ENCODE results near the gene CEP85L. TPM values are rescaled to one million over a fixed set of nuclear protein-coding genes. Genes with fewer than 3 reads are reported as not detected.

The CEP85L gene
- polyA plus RNA-seq, 1 donor, result 4.3 TPM

DNA sequence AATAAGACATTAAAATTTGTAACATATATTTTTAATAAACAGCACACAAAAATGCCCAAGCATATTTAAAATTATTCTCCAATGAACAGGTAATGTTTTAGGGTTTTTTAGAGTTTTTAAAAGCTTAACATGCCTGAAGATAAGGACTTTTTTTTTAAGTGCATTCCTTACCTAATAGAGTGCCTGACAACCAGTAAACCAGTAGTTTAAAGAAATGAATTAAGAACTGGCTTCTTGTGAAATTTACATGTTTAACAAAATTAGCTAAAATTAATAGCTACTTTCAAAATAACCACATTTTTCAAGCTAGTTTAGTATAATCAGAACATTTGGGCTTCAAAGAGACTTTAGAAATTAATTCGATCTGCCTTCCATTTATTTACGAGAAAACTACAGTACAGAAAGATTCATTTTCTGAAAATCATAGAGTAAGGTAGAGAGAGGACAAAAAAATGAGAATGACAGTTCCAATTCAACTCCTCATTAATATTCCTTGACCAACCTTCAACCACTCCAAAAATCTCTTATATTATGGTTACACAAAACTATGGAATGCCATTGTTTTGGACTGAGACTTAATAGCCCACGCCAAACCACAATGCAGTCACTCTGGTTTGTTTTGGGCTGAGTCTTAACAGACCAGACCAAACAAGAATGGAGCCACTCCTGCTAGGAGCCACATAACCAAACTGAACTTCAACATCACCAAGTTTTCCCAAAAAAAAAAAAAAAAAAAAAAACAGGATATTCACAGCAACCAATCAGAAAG lies 109.0 kb downstream of the CEP85L start:
- Histone ChIP-seq H3K9me3 (ENCODE audit: control insufficient read depth, low read depth, low read length) (no peaks in the 10 kb centered on the region), H3K27ac (ENCODE audit: low read length) (no peak overlapping the region), H3K27me3 (ENCODE audit: control insufficient read depth, insufficient read depth, low read length) (no peaks in the 10 kb centered on the region), H3K36me3 (ENCODE audit: control insufficient read depth, insufficient read depth, low read length) (no peaks in the 10 kb centered on the region), H3K4me1 (ENCODE audit: control insufficient read depth, insufficient read depth, low read length) (no peaks in the 10 kb centered on the region), H3K4me3 (ENCODE audit: low read length) (no peak overlapping the region)
- WGBS (ENCODE audit: insufficient coverage, low lambda C conversion rate), result no CpG with 5 or more reads among the region's 3 CpGs
- DNase-seq, result no peak

DNA sequence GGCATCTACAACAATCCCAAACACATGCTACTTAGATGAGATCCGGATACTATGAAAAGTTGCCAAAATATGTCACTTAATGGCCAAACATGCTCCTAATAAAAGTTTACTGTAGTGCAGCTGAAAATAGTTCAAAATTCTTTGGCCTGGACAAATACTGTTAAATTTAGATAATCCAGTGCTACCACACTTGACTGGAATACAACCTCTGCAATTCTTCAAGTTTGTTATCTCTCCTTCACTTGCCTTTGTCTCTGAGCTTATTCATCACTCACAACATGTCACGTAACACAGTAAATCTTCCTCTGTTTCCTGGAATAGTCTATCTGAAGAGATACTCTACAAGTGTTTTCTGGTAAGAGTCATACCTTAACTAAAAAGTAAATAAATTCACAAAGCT lies 113.8 kb downstream of the CEP85L start:
- Histone ChIP-seq H3K4me1 (ENCODE audit: control insufficient read depth, insufficient read depth, low read length) (no peaks in the 10 kb centered on the region), H3K27ac (ENCODE audit: low read length) (no peak overlapping the region), H3K9me3 (ENCODE audit: control insufficient read depth, low read depth, low read length) (no peaks in the 10 kb centered on the region), H3K4me3 (ENCODE audit: low read length) (no peak overlapping the region), H3K36me3 (ENCODE audit: control insufficient read depth, insufficient read depth, low read length) (no peaks in the 10 kb centered on the region), H3K27me3 (ENCODE audit: control insufficient read depth, insufficient read depth, low read length) (no peaks in the 10 kb centered on the region)
- DNase-seq, result no peak
- WGBS (ENCODE audit: insufficient coverage, low lambda C conversion rate), result 40% methylated on average over 1 of the region's 2 CpGs

DNA sequence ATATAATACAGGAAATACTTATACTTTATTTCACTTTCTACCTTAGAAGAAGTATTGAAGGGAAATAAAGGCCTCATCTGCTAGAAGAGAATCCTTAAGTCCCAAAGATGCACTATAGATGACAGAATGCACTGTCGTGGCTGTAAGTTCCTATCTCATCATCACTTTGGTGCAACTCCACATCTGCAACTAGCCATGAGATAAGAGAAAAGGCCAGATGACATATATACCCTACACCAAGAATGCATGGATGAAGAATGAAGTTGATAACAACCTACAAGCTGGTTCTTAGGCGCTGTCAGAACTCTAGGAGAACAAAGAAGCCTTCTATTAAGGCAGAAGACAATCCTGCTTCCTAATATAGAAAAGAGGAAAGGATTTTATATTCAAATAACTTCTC lies 114.9 kb downstream of the CEP85L start:
- WGBS (ENCODE audit: insufficient coverage, low lambda C conversion rate), result 90% methylated on average over 1 of the region's 2 CpGs
- no peaks in the 10 kb centered on the region for H3K27me3 ChIP-seq (ENCODE audit: control insufficient read depth, insufficient read depth, low read length)
- no peaks in the 10 kb centered on the region for H3K4me1 ChIP-seq (ENCODE audit: control insufficient read depth, insufficient read depth, low read length)
- H3K9me3 ChIP-seq (ENCODE audit: control insufficient read depth, low read depth, low read length), result no peaks in the 10 kb centered on the region
- no peak overlapping the region for H3K27ac ChIP-seq (ENCODE audit: low read length)
- H3K36me3 ChIP-seq (ENCODE audit: control insufficient read depth, insufficient read depth, low read length), result no peaks in the 10 kb centered on the region
- DNase-seq, result no peak
- H3K4me3 ChIP-seq (ENCODE audit: low read length), result no peak overlapping the region

DNA sequence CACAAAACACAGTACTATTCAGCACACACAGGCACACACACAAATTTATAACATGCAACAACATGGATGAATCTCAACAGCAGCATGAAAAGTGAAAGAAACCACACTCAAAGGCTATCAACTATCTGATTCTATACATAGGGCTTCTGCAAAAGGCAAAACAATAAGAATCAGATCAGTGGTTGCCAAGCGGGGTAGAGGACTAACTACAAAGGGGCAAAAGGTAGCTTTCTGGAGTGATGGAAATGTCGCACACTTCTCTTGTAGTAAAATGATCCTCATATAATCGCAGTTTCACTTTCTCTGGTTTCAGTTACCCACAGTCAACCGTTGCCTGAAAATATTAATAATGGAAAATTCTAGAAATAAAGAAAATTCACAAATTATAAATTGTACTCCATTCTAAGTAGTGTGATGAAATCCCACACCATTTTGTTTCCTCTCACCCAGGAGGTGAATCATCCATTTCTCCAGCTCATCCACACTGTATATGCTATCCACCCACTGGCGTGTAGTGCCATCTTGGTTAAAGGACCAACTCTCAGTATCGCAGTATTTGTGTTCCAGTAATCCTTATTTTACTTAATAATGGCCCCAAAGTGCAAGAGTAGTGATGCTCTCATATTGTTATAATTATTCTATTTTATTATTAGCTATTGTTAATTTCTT lies 116.1 kb downstream of the CEP85L start:
- Histone ChIP-seq H3K27ac (ENCODE audit: low read length) (no peak overlapping the region), H3K4me1 (ENCODE audit: control insufficient read depth, insufficient read depth, low read length) (no peaks in the 10 kb centered on the region)
- WGBS (ENCODE audit: insufficient coverage, low lambda C conversion rate), result 100% methylated on average over 5 of the region's 6 CpGs

DNA sequence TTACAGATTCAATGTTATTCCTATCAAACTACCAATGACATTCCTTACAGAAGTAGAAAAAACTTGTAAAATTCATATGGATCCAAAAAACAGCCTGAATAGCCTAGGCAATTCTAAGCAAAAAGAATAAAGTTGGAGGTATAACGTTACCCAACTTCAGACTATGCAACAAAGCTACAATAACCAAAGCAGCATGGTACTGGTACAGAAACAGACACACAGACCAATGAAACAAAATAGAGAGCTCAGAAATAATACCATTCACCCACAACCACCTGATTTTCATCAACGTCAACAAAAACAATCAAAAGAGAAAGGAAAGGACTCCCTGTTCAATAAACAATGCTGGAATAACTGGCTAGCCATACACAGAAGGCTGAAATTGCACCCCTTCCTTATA lies 120.4 kb downstream of the CEP85L start:
- Histone ChIP-seq H3K27me3 (ENCODE audit: control insufficient read depth, insufficient read depth, low read length) (no peaks in the 10 kb centered on the region), H3K4me1 (ENCODE audit: control insufficient read depth, insufficient read depth, low read length) (no peaks in the 10 kb centered on the region), H3K9me3 (ENCODE audit: control insufficient read depth, low read depth, low read length) (peaks cover 3% of the 10 kb centered on the region), H3K27ac (ENCODE audit: low read length) (no peak overlapping the region), H3K4me3 (ENCODE audit: low read length) (no peak overlapping the region), H3K36me3 (ENCODE audit: control insufficient read depth, insufficient read depth, low read length) (no peaks in the 10 kb centered on the region)
- no CpG with 5 or more reads among the region's 2 CpGs for WGBS (ENCODE audit: insufficient coverage, low lambda C conversion rate)
- no peak for DNase-seq

More for the DNA sequence above, 116.1 kb downstream of the CEP85L start:
- Histone ChIP-seq H3K4me3 (ENCODE audit: low read length) (no peak overlapping the region), H3K27me3 (ENCODE audit: control insufficient read depth, insufficient read depth, low read length) (no peaks in the 10 kb centered on the region), H3K36me3 (ENCODE audit: control insufficient read depth, insufficient read depth, low read length) (no peaks in the 10 kb centered on the region), H3K9me3 (ENCODE audit: control insufficient read depth, low read depth, low read length) (peaks cover 3% of the 10 kb centered on the region)
- no peak for DNase-seq

DNA sequence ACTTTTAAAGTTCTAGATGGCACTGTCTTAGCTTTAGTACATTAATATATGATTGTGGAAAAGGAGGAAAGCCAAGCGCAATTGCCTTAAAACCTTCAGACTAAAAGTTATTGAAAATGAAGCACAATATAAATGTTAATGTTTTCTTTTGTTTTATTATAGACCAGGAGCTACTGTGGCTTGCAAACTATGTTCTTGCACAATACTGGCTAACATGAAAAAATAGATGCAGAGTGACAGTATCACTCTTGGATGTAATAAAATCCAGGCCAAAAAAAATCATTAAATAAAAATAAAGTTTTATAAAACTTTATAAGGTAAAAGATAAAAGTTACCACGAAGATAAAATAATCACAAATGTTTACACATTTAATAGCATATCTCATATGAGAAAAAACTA lies 121.6 kb downstream of the CEP85L start:
- Histone ChIP-seq H3K36me3 (ENCODE audit: control insufficient read depth, insufficient read depth, low read length) (no peaks in the 10 kb centered on the region), H3K27me3 (ENCODE audit: control insufficient read depth, insufficient read depth, low read length) (no peaks in the 10 kb centered on the region), H3K27ac (ENCODE audit: low read length) (no peak overlapping the region), H3K4me1 (ENCODE audit: control insufficient read depth, insufficient read depth, low read length) (no peaks in the 10 kb centered on the region), H3K9me3 (ENCODE audit: control insufficient read depth, low read depth, low read length) (peaks cover 3% of the 10 kb centered on the region), H3K4me3 (ENCODE audit: low read length) (no peak overlapping the region)
- WGBS (ENCODE audit: insufficient coverage, low lambda C conversion rate), result no CpG with 5 or more reads among the region's 2 CpGs
- no peak for DNase-seq

DNA sequence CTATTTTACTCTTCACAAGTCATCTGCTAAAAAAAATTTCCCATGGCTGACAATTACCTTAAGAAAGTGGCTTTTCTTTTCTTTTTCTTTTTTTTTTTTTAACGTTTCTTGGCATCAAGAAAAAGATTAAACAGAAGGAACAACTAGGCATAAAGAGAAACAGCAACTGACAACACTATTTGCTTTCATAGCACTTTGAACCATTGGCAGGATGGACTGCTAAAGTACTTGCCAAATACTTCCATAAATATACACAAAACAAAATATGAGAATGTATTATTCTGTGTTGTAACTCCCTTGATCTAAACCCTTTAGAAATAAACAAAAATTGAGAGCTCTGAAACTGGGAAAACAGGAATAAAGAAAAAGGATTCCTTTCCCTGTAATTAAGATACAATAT lies 123.3 kb downstream of the CEP85L start:
- H3K27me3 ChIP-seq (ENCODE audit: control insufficient read depth, insufficient read depth, low read length), result no peaks in the 10 kb centered on the region
- H3K9me3 ChIP-seq (ENCODE audit: control insufficient read depth, low read depth, low read length), result peaks cover 3% of the 10 kb centered on the region
- WGBS (ENCODE audit: insufficient coverage, low lambda C conversion rate), result 33% methylated on average over 1 of the region's 1 CpG
- no peaks in the 10 kb centered on the region for H3K4me1 ChIP-seq (ENCODE audit: control insufficient read depth, insufficient read depth, low read length)
- no peaks in the 10 kb centered on the region for H3K36me3 ChIP-seq (ENCODE audit: control insufficient read depth, insufficient read depth, low read length)
- H3K4me3 ChIP-seq (ENCODE audit: low read length), result no peak overlapping the region
- no peak for DNase-seq
- no peak overlapping the region for H3K27ac ChIP-seq (ENCODE audit: low read length)

DNA sequence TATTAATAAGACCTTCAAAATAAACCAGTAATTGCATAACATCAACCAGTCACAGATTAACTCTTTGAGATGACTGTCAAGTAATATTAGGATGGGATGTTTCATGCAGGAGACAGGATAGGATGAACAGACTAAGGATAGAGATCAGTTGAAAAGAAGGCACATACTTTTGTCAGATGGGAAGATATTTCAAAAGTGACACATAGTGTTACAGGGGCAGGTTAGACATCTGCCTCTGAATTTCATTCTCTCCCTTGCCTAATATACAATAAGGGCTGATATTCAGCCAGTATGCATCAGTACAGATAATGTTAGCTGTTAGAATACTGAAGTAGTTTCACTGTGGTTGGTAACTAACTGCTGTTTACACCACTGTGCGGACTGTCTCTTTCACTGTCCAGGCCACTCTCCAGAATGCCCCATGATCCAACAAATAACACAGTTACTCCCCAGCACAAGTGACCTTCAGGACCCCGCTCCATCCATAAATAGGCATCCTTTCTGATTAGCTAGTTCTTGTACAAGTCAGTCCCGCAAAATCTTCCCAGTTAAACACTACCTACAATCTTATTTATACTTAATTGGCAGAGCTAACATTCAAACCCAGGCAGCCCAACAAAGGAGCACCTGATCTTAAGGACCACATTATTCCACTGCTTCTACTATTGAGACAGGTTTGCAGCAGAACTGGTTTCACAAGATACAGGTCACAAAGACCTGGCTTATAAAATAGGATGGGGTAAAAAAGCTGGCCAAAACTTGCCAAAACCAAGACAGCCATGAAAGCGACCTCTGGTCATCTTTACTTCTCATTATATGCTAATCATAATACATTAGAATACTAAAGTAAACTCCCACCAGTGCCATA lies 125.2 kb downstream of the CEP85L start:
- H3K4me1 ChIP-seq (ENCODE audit: control insufficient read depth, insufficient read depth, low read length), result no peaks in the 10 kb centered on the region
- H3K27ac ChIP-seq (ENCODE audit: low read length), result no peak overlapping the region
- DNase-seq, result no peak
- no peaks in the 10 kb centered on the region for H3K36me3 ChIP-seq (ENCODE audit: control insufficient read depth, insufficient read depth, low read length)
- no peak overlapping the region for H3K4me3 ChIP-seq (ENCODE audit: low read length)
- 100% methylated on average over 1 of the region's 4 CpGs for WGBS (ENCODE audit: insufficient coverage, low lambda C conversion rate)
- H3K9me3 ChIP-seq (ENCODE audit: control insufficient read depth, low read depth, low read length), result peaks cover 3% of the 10 kb centered on the region
- no peaks in the 10 kb centered on the region for H3K27me3 ChIP-seq (ENCODE audit: control insufficient read depth, insufficient read depth, low read length)

DNA sequence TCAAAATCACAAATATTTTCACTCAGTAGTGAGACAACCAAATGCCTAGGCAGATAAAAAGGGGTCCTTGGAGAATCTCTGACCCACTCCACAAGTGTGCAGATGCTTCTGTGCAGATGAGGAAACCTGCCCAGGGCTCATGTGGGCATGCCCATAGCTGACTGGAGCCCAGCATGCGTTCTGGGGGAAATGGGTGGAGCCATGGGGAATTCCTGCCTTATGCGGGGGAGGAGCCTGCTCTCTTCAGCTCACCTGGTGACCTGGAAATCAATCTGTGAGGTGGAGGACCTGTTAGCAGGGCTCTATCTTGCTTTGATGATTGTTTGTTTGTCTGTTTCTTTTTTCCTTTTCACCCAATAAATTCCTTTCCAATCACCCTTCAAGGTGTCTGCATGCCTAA lies 126.7 kb downstream of the CEP85L start:
- H3K27ac ChIP-seq (ENCODE audit: low read length), result no peak overlapping the region
- no peaks in the 10 kb centered on the region for H3K9me3 ChIP-seq (ENCODE audit: control insufficient read depth, low read depth, low read length)
- no peak for DNase-seq
- WGBS (ENCODE audit: insufficient coverage, low lambda C conversion rate), result no CpG with 5 or more reads among the region's 2 CpGs
- H3K27me3 ChIP-seq (ENCODE audit: control insufficient read depth, insufficient read depth, low read length), result no peaks in the 10 kb centered on the region
- H3K36me3 ChIP-seq (ENCODE audit: control insufficient read depth, insufficient read depth, low read length), result no peaks in the 10 kb centered on the region
- no peaks in the 10 kb centered on the region for H3K4me1 ChIP-seq (ENCODE audit: control insufficient read depth, insufficient read depth, low read length)
- no peak overlapping the region for H3K4me3 ChIP-seq (ENCODE audit: low read length)

DNA sequence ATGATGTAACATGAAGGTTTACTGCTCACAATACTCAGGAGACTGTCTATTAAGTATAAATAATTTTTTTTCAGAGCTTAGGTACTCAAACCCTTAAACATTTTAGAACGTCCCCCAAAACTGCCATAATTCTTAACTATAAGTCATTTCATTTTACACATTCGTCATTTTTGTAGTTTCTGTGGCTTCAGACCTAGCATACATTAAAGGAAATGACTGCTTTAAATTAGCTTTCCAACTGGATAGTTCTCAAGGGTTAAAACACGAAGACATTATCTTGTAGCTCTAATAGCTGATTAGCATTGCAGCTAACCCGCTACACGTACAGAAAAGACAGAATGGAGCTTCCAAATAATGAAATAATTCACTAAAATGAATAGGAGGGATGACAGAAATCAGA lies 128.2 kb downstream of the CEP85L start:
- no peak for DNase-seq
- Histone ChIP-seq H3K36me3 (ENCODE audit: control insufficient read depth, insufficient read depth, low read length) (no peaks in the 10 kb centered on the region), H3K4me1 (ENCODE audit: control insufficient read depth, insufficient read depth, low read length) (no peaks in the 10 kb centered on the region), H3K27ac (ENCODE audit: low read length) (no peak overlapping the region), H3K4me3 (ENCODE audit: low read length) (no peak overlapping the region), H3K27me3 (ENCODE audit: control insufficient read depth, insufficient read depth, low read length) (no peaks in the 10 kb centered on the region), H3K9me3 (ENCODE audit: control insufficient read depth, low read depth, low read length) (no peaks in the 10 kb centered on the region)
- WGBS (ENCODE audit: insufficient coverage, low lambda C conversion rate), result 88% methylated on average over 3 of the region's 5 CpGs
